VCaP (cell line): ENCODE data around the gene USP12.

Source experiments
- H3K27ac ChIP-seq: fragments of 450-650 bp; 2 replicates; pipeline ENCODE4 v1.5.1; 2017
- TF ChIP-seq, protein P1 (sequence below): fragments of 450-650 bp; conservative IDR thresholded peaks from 2 replicates; pipeline ENCODE4 v1.5.1; 2017; ENCODE audit warnings: mild to moderate bottlenecking, moderate library complexity

USP12 gene

DNA sequence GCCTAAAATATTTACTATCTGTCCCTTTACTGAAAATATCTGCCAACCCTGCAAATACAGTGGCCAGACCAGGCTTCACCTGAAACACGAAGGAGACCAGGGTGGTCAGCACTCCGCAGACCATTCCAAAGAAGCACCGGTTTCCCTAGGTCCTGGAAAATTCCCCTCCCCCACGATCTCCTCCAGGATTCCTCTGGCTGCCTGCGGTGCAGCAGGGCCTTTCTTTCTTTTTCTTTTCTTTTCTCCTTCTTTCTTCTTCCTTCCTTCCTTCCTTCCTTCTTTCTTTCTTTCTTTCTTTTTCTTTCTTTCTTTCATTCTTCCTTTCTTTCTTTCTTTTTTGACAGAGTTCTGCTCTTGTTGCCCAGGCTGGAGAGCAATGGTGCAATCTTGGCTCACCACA lies 152.7 kb downstream of the USP12 start:
- peak overlapping the region; percentile 77 for H3K27ac ChIP-seq
- TF ChIP-seq, protein P1, sequence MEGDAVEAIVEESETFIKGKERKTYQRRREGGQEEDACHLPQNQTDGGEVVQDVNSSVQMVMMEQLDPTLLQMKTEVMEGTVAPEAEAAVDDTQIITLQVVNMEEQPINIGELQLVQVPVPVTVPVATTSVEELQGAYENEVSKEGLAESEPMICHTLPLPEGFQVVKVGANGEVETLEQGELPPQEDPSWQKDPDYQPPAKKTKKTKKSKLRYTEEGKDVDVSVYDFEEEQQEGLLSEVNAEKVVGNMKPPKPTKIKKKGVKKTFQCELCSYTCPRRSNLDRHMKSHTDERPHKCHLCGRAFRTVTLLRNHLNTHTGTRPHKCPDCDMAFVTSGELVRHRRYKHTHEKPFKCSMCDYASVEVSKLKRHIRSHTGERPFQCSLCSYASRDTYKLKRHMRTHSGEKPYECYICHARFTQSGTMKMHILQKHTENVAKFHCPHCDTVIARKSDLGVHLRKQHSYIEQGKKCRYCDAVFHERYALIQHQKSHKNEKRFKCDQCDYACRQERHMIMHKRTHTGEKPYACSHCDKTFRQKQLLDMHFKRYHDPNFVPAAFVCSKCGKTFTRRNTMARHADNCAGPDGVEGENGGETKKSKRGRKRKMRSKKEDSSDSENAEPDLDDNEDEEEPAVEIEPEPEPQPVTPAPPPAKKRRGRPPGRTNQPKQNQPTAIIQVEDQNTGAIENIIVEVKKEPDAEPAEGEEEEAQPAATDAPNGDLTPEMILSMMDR: no peak

DNA sequence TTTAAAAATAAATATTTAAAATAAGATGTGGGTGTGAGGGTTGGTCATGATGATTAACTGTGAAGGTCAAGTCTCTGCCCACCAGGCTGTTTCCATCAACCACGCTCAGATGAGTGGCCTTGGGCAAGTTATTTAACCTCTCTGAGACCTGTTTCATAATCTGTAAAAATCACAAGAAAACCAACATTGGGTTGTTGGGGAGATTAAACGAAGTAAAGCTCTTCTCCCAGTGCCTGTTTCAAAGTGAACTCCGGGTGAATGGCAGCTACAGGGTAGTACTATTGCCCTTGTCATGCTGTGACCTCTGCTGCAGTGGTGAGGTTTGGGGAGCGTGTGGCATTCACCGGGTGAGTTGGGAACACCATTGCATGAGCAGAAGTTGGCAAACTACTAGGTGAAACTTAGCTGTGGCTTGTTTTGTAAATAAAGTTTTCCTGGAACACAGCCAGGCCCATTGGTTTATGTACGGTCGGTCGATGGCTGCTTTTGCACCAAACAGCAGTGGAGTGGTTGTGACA lies 153.2 kb downstream of the USP12 start:
- peak overlapping the region; percentile 77; the same call in 1 of the 2 replicates for H3K27ac ChIP-seq
- TF ChIP-seq, protein P1: no peak

DNA sequence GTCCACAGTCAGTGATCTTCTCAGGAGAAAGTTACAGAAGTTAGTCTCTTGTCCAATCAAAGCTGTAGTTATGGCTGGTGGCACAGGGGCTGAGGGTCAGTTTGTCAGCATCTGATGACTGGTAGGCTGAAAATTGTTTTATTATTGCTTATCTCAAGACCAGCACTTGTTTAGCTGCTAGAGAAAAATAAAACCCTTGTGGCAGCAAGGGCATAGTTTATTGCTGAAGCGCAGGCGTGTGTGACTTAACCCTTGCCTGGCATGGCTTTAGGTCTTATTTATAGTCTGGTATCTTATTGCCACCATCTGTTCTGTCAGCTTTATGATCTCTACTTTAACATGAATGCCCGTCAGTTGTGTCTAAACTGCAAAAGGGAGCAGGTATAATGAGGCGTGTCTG lies 154.7 kb downstream of the USP12 start:
- TF ChIP-seq, protein P1: no peak
- no peak overlapping the region for H3K27ac ChIP-seq
